Activated naive CD8-positive, alpha-beta T cell treated with anti-CD3 and anti-CD28 coated beads, Interleukin-2, amount 10 ng/mL, durations not matched to agents 7 days and 5 days (primary cell): Measurements from ENCODE around the gene ATG2B. TPM values are rescaled to one million over a fixed set of nuclear protein-coding genes. Genes with fewer than 3 reads are reported as not detected.
"Not testable (repeated sequence)": the region's sequence is repeated elsewhere in the genome, so short reads cannot be mapped to it uniquely, and the experiment has no call there.

Experiments used
- ATAC-seq: fragments of 150-1000 bp; cut with Tn5 transposase; one replicate; pipeline ENCODE4 v1.10.0; 2021; ENCODE audit warnings: low read depth, moderate library complexity
- POLR2A ChIA-PET: fragments of 350-600 bp; sonication (Branson Sonifier 250); formaldehyde crosslinking; loops from one replicate; lab custom pipeline; 2021; ENCODE audit warnings: antibody characterized with exemption; lab: Charles Lee
- DNase-seq: peaks from one replicate; pipeline ENCODE4 v3.0.0; 2021
- H3K27ac Mint-ChIP-seq: one replicate; pipeline ENCODE4 v1.8.0; 2022; ENCODE audit warnings: mild to moderate bottlenecking, mixed read lengths
- H3K27me3 Mint-ChIP-seq: one replicate; pipeline ENCODE4 v1.8.0; 2022; ENCODE audit warnings: mild to moderate bottlenecking, moderate library complexity, mixed read lengths
- H3K36me3 Mint-ChIP-seq: one replicate; pipeline ENCODE4 v1.8.0; 2021; ENCODE audit warnings: mild to moderate bottlenecking, mixed read lengths
- H3K4me1 Mint-ChIP-seq: one replicate; pipeline ENCODE4 v1.8.0; 2021; ENCODE audit warnings: mixed read lengths
- H3K4me3 Mint-ChIP-seq: one replicate; pipeline ENCODE4 v1.8.0; 2022; ENCODE audit warnings: mild to moderate bottlenecking, moderate library complexity, mixed read lengths
- H3K9me3 Mint-ChIP-seq: one replicate; pipeline ENCODE4 v1.8.0; 2021; ENCODE audit warnings: mixed read lengths
- total RNA-seq, 2 experiments: library from RNA; stranded (reverse); gene quantifications; one replicate each; pipeline ENCODE4 v1.2.3, GENCODE V29; 2021

Gene ATG2B
- total RNA-seq, 2 experiments from 2014 or later, result 15.9 to 19.7 TPM

DNA sequence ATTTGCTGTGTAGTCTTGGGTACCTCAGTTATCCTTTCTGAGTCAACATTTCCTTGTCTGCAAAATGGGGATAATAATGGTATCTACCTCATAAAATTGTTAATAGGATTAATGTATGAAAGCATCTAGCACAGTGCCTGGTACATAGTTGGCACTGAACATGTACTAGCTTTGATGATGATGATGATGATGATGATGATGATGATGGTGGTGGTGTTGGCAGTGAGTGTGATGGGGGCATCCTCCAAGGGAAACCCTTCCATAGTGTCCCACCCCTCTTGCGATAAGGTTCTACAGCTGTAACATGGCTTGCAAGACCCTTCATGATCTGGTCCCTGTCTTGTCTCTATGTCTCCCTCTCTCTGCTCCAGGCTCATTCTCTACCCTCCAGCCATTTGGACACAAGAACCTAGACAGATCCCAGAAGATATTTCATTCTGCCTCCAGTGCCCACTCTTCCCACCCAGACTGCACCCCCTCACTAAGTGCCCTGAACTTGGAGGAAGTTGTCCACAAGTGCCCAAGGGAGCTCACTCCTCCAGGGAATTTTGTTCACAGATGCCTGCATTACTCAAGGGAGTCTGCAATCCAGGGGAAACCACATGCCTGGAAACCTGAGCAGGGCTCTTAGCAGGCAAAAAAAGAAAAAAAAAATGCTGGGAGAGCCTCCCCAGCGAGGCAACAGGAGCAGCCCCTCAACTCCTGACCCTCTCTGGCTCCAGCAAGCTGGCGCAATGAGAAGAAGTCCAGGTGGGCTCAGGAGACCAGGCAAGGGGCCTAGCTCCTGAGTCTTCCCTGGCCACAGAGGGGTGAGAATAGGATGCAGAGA is 117.2 kb downstream of the ATG2B start:
- H3K4me1 Mint-ChIP-seq, result no peaks in the 10 kb centered on the region
- no peak overlapping the region for H3K4me3 Mint-ChIP-seq
- H3K27ac Mint-ChIP-seq, result no peak overlapping the region
- H3K9me3 Mint-ChIP-seq, result no peaks in the 10 kb centered on the region
- H3K36me3 Mint-ChIP-seq, result no peaks in the 10 kb centered on the region
- no peak for DNase-seq
- POLR2A ChIA-PET, result no interaction called here
- peaks cover 4% of the 10 kb centered on the region for H3K27me3 Mint-ChIP-seq
- no peak for ATAC-seq

DNA sequence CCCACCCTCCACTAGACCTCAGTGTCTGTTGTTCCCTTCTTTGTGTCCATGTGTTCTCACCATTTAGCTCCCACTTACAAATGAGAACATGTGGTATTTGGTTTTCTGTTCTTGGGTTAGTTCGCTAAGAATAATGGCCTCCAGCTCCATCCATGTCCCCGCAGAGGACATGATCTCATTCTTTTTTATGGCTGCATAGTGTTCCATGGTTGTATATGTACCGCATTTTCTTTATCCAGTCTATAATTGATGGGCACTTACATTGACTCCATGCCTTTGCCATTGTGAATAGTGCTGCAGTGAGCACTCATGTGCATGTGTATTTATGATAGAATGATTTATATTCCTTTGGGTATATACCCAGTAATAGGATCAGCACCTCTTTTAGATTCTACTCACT is 118.1 kb downstream of the ATG2B start:
- ATAC-seq, H3K27ac Mint-ChIP-seq, H3K36me3 Mint-ChIP-seq, H3K4me1 Mint-ChIP-seq, DNase-seq, POLR2A ChIA-PET, H3K27me3 Mint-ChIP-seq, H3K9me3 Mint-ChIP-seq, H3K4me3 Mint-ChIP-seq: not testable (repeated sequence)

GRCh38 chr14:96243785-96244184 is 119.4 kb downstream of the ATG2B start:
- no peak for ATAC-seq
- no peaks in the 10 kb centered on the region for H3K36me3 Mint-ChIP-seq
- POLR2A ChIA-PET, result no interaction called here

GRCh38 chr14:96242126-96242525 is 121.0 kb downstream of the ATG2B start:
- Mint-ChIP-seq H3K4me1 (no peaks in the 10 kb centered on the region), H3K4me3 (no peak overlapping the region), H3K9me3 (no peaks in the 10 kb centered on the region), H3K27me3 (no peaks in the 10 kb centered on the region), H3K36me3 (no peaks in the 10 kb centered on the region), H3K27ac (no peak overlapping the region)
- ATAC-seq (no peak), DNase-seq (no peak)
- POLR2A ChIA-PET, result no interaction called here

More at GRCh38 chr14:96243785-96244184, 119.4 kb downstream of the ATG2B start:
- H3K4me3 Mint-ChIP-seq, result no peak overlapping the region
- peaks cover 4% of the 10 kb centered on the region for H3K27me3 Mint-ChIP-seq
- DNase-seq, result no peak
- no peaks in the 10 kb centered on the region for H3K4me1 Mint-ChIP-seq
- H3K27ac Mint-ChIP-seq, result no peak overlapping the region
- no peaks in the 10 kb centered on the region for H3K9me3 Mint-ChIP-seq

DNA sequence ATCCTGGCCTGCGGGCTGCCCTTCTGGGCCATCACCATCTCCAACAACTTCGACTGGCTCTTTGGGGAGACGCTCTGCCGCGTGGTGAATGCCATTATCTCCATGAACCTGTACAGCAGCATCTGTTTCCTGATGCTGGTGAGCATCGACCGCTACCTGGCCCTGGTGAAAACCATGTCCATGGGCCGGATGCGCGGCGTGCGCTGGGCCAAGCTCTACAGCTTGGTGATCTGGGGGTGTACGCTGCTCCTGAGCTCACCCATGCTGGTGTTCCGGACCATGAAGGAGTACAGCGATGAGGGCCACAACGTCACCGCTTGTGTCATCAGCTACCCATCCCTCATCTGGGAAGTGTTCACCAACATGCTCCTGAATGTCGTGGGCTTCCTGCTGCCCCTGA is 122.5 kb downstream of the ATG2B start:
- H3K4me3 Mint-ChIP-seq, result no peak overlapping the region
- ATAC-seq (no peak), DNase-seq (no peak)
- H3K27ac Mint-ChIP-seq, result no peak overlapping the region
- POLR2A ChIA-PET, result no interaction called here
- no peaks in the 10 kb centered on the region for H3K9me3 Mint-ChIP-seq
- H3K4me1 Mint-ChIP-seq, result no peaks in the 10 kb centered on the region
- H3K36me3 Mint-ChIP-seq, result no peaks in the 10 kb centered on the region
- no peaks in the 10 kb centered on the region for H3K27me3 Mint-ChIP-seq

- POLR2A ChIA-PET, result no interaction called here
- Mint-ChIP-seq H3K27ac (no peak overlapping the region), H3K27me3 (no peaks in the 10 kb centered on the region), H3K4me1 (no peaks in the 10 kb centered on the region), H3K36me3 (no peaks in the 10 kb centered on the region), H3K4me3 (no peak overlapping the region), H3K9me3 (no peaks in the 10 kb centered on the region)
- DNase-seq (no peak), ATAC-seq (no peak)
Observed at GRCh38 chr14:96239711-96240141, 123.4 kb downstream of the ATG2B start.

- Mint-ChIP-seq H3K4me3 (no peak overlapping the region), H3K27ac (no peak overlapping the region), H3K36me3 (no peaks in the 10 kb centered on the region), H3K9me3 (no peaks in the 10 kb centered on the region), H3K27me3 (no peaks in the 10 kb centered on the region), H3K4me1 (no peaks in the 10 kb centered on the region)
- DNase-seq (no peak), ATAC-seq (no peak)
- POLR2A ChIA-PET, result no interaction called here
Observed at GRCh38 chr14:96238676-96239265, 124.4 kb downstream of the ATG2B start.

DNA sequence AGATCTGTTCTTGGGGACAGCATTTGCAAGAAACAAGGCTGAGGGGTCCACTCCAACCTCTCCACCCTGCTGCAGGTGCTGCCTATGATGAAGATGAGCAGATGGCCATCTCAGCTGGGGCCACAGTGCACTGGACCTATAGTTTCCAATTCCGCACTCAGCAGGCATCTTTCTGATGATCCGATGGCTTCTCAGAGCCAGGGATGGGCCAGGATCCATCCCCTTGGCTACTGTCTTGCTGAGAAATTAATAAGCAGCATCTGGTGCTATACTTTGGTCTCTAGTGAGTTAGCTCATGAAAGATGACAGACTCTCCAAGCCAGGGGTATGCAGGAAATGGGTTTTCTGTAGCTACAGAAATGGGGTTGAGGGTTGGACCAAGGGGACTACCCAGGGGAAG is 125.5 kb downstream of the ATG2B start:
- no peak overlapping the region for H3K27ac Mint-ChIP-seq
- ATAC-seq (no peak), DNase-seq (no peak)
- H3K4me3 Mint-ChIP-seq, result no peak overlapping the region
- H3K4me1 Mint-ChIP-seq, result no peaks in the 10 kb centered on the region
- no peaks in the 10 kb centered on the region for H3K9me3 Mint-ChIP-seq
- H3K27me3 Mint-ChIP-seq, result no peaks in the 10 kb centered on the region
- no peaks in the 10 kb centered on the region for H3K36me3 Mint-ChIP-seq
- POLR2A ChIA-PET, result no interaction called here

DNA sequence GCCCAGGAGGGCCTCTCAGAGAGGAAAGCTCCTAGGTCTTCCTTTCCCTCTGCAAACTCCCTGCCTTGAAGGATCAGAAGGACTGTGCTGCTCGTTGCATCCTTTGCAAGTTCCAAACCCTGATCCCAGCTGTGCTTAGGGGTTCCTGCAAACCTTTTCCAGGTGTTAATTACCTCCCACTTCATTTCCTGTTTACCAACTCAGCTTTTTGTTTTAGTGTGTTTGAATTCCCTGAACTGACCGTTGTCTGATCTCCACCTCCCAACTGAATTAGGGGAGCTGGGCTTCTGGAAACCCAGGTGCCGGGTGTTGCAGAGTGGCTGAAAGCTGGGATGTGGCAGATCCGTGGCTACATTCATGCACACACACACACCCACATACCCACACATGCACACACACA is 127.7 kb downstream of the ATG2B start:
- Mint-ChIP-seq H3K27me3 (no peaks in the 10 kb centered on the region), H3K27ac (no peak overlapping the region), H3K4me1 (no peaks in the 10 kb centered on the region), H3K4me3 (no peak overlapping the region), H3K36me3 (no peaks in the 10 kb centered on the region), H3K9me3 (no peaks in the 10 kb centered on the region)
- POLR2A ChIA-PET, result no interaction called here
- DNase-seq (no peak), ATAC-seq (no peak)

DNA sequence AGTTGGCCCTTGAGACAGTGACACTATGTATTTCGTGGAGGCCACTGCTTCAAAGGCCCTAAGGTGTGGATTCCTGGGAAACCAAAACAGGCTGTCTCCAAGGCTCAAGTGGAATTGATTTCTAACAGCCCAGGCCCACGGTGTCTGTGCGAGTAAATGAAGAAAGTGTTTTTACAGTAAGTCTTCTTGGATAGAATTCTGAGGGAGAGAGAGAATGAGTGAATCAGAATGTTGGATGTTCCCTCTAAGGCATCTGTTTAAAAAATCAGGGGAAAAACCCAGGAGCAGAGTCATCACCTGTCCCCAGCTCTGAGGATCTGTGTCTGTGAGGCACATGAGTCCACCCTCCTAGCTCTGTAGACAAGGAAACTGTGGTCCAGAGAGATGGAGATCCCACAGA is 129.5 kb downstream of the ATG2B start:
- H3K4me1 Mint-ChIP-seq, result no peaks in the 10 kb centered on the region
- ATAC-seq, result no peak
- H3K27me3 Mint-ChIP-seq, result no peaks in the 10 kb centered on the region
- H3K4me3 Mint-ChIP-seq, result no peak overlapping the region
- POLR2A ChIA-PET, result no interaction called here
- H3K9me3 Mint-ChIP-seq, result no peaks in the 10 kb centered on the region
- H3K27ac Mint-ChIP-seq, result no peak overlapping the region
- no peaks in the 10 kb centered on the region for H3K36me3 Mint-ChIP-seq
- no peak for DNase-seq

- H3K4me3 Mint-ChIP-seq, result no peak overlapping the region
- H3K4me1 Mint-ChIP-seq, result no peaks in the 10 kb centered on the region
- H3K36me3 Mint-ChIP-seq, result no peaks in the 10 kb centered on the region
- H3K27me3 Mint-ChIP-seq, result no peaks in the 10 kb centered on the region
- ATAC-seq, result no peak
- POLR2A ChIA-PET, result no interaction called here
- H3K27ac Mint-ChIP-seq, result no peak overlapping the region
- DNase-seq, result no peak
- no peaks in the 10 kb centered on the region for H3K9me3 Mint-ChIP-seq
Observed at GRCh38 chr14:96232506-96232905, 130.6 kb downstream of the ATG2B start.

DNA sequence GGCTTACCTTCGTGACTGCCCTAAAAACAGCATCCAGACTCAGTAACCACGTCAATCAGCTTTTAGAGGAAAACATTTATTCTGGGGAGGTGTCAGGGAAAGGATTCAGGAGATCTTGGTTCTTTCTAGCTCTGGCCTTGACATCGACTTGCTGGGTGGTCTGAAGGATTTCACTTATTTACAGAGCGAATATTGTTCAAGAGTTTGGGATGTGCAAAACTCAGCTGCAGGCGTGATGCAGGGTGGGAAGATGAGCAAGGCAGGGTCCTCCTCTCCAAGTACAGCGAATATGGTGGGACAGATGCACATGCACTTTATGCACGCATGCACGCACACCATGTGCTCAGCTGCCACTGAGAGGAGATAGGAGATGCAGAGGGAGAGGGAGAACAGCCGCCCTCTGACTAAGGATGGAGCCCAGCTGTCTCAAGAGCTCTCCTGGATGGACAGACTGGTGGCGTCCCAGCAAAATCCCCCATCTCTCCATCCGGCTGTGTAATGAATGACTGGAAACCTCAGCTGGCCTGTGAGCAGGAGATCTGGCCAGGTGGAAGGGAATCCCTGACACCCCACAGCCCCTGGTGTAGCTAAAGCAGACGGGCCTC is 131.5 kb downstream of the ATG2B start:
- Mint-ChIP-seq H3K36me3 (no peaks in the 10 kb centered on the region), H3K9me3 (no peaks in the 10 kb centered on the region), H3K4me3 (no peak overlapping the region), H3K27me3 (no peaks in the 10 kb centered on the region), H3K27ac (no peak overlapping the region), H3K4me1 (no peaks in the 10 kb centered on the region)
- ATAC-seq, result no peak
- POLR2A ChIA-PET, result no interaction called here
- no peak for DNase-seq

GRCh38 chr14:96231056-96231455 is 132.1 kb downstream of the ATG2B start:
- POLR2A ChIA-PET, result no interaction called here

GRCh38 chr14:96229315-96229714 is 133.8 kb downstream of the ATG2B start:
- Mint-ChIP-seq H3K36me3 (no peaks in the 10 kb centered on the region), H3K4me3 (no peak overlapping the region), H3K27ac (no peak overlapping the region), H3K27me3 (no peaks in the 10 kb centered on the region), H3K9me3 (no peaks in the 10 kb centered on the region), H3K4me1 (no peaks in the 10 kb centered on the region)
- POLR2A ChIA-PET, result no interaction called here
- no peak for DNase-seq
- no peak for ATAC-seq

More at GRCh38 chr14:96231056-96231455, 132.1 kb downstream of the ATG2B start:
- Mint-ChIP-seq H3K9me3 (no peaks in the 10 kb centered on the region), H3K27ac (no peak overlapping the region), H3K4me1 (no peaks in the 10 kb centered on the region), H3K4me3 (no peak overlapping the region), H3K36me3 (no peaks in the 10 kb centered on the region), H3K27me3 (no peaks in the 10 kb centered on the region)
- no peak for ATAC-seq
- DNase-seq, result no peak
